H1 (cell line): ENCODE data around the gene MGMT.

Experiments
- CHD2 ChIP-seq: IDR thresholded peaks from 2 replicates; pipeline ENCODE4 v1.6.1; 2012; ENCODE audit warnings: low read length, improper control_type of control experiment
- EZH2 ChIP-seq: fragments of 200-600 bp; sonication (generic); IDR thresholded peaks from 2 replicates; pipeline ENCODE4 v1.7.1; 2012; ENCODE audit warnings: low read depth, mild to moderate bottlenecking, moderate library complexity, low read length, inconsistent platforms; ENCODE audit not compliant: severe bottlenecking
- TF ChIP-seq, protein P1 (sequence below), 3 experiments: IDR thresholded peaks; 1 replicate in 2 of 3; 2 replicates in 1 of 3; pipeline versions ENCODE4 v1.5.1 to v1.6.1; 2011; ENCODE audit warnings: low read length in 3 of 3, mild to moderate bottlenecking in 3 of 3, inconsistent platforms in 2 of 3, low read depth in 1 of 3, moderate library complexity in 1 of 3; ENCODE audit not compliant: insufficient read depth in 1 of 3; ENCODE audit errors: control extremely low read depth in 1 of 3

DNA sequence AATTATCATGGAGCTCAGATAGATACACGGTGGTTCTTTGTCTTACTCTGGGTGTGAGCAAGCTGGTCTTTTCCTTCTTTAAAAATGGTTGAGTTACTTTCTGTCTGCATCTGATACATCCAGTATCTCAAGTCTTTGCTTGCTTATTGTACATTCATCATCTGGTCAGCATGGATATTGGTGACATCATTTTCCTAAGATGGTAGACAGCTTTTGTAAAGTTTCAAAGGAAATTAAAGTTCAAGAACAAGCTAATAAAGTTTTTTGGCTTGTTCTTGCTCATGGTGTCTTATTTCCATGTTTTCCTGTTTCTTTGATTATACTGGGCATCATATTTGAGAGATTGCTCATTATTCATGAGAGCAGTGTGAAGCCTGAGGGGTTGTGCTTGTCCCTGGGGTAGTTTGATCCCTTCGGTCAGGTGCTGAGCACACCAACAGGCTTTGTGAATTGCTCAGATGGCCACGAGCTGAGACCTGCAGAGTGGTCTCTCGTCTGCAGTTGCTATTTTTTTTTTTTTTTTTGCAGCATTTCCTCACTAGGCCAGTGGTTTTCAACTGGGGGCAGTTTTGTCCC, 38.5 kb downstream of the MGMT start:
- TF ChIP-seq, protein P1, sequence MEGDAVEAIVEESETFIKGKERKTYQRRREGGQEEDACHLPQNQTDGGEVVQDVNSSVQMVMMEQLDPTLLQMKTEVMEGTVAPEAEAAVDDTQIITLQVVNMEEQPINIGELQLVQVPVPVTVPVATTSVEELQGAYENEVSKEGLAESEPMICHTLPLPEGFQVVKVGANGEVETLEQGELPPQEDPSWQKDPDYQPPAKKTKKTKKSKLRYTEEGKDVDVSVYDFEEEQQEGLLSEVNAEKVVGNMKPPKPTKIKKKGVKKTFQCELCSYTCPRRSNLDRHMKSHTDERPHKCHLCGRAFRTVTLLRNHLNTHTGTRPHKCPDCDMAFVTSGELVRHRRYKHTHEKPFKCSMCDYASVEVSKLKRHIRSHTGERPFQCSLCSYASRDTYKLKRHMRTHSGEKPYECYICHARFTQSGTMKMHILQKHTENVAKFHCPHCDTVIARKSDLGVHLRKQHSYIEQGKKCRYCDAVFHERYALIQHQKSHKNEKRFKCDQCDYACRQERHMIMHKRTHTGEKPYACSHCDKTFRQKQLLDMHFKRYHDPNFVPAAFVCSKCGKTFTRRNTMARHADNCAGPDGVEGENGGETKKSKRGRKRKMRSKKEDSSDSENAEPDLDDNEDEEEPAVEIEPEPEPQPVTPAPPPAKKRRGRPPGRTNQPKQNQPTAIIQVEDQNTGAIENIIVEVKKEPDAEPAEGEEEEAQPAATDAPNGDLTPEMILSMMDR (IDR thresholded peaks at IDR 0.05; ENCODE audit: control extremely low read depth in 1 of 3, insufficient read depth in 1 of 3, low read depth in 1 of 3, low read length in 3 of 3), result no peak
- TF ChIP-seq EZH2 (no peak), CHD2 (no peak)
